GM19467 (cell line): ENCODE results near the gene RGS19.

ENCODE experiments used
- ATAC-seq: cut with Tn5 transposase; IDR thresholded peaks from one replicate; pipeline ENCODE4 v1.9.1; 2021; ENCODE audit warnings: mild to moderate bottlenecking, moderate library complexity; ENCODE audit not compliant: unreplicated experiment

Gene RGS19

GRCh38 chr20:64108731-64109681 is 29.7 kb upstream of the RGS19 start:
- no peak for ATAC-seq

GRCh38 chr20:64107736-64108457 is 28.6 kb upstream of the RGS19 start:
- ATAC-seq = no peak

GRCh38 chr20:64106981-64107735 is 27.8 kb upstream of the RGS19 start, which contains the start of gene NPBWR2:
TSS of gene NPBWR2 (minus strand) at chr20:64107565. CDS start at chr20:64106831, 734 bp downstream.
- ATAC-seq = no peak

- no peak for ATAC-seq
Measured at GRCh38 chr20:64106435-64106961, 27.2 kb upstream of the RGS19 start.

- ATAC-seq = no peak
Measured at GRCh38 chr20:64105846-64106434, 26.6 kb upstream of the RGS19 start.

GRCh38 chr20:64104667-64105451 is 25.5 kb upstream of the RGS19 start:
- no peak for ATAC-seq

GRCh38 chr20:64103871-64104666 is 24.8 kb upstream of the RGS19 start:
- ATAC-seq = no peak

- no peak for ATAC-seq
Measured at GRCh38 chr20:64102647-64103354, 23.5 kb upstream of the RGS19 start.

- ATAC-seq = no peak
Measured at GRCh38 chr20:64101731-64102621, 22.7 kb upstream of the RGS19 start.

- no peak for ATAC-seq
Measured at GRCh38 chr20:64100946-64101688, 21.8 kb upstream of the RGS19 start.

- ATAC-seq = no peak
Measured at GRCh38 chr20:64100566-64100888, 21.2 kb upstream of the RGS19 start.

GRCh38 chr20:64099880-64100565 is 20.7 kb upstream of the RGS19 start:
- no peak for ATAC-seq

- no peak for ATAC-seq
Measured at GRCh38 chr20:64099086-64099786, 19.9 kb upstream of the RGS19 start.

- ATAC-seq = no peak
Measured at GRCh38 chr20:64098471-64099013, 19.2 kb upstream of the RGS19 start.

GRCh38 chr20:64096535-64096934 is 17.2 kb upstream of the RGS19 start:
- ATAC-seq = no peak
